Measurements from ENCODE around the gene FAHD1.

The FAHD1 gene

DNA sequence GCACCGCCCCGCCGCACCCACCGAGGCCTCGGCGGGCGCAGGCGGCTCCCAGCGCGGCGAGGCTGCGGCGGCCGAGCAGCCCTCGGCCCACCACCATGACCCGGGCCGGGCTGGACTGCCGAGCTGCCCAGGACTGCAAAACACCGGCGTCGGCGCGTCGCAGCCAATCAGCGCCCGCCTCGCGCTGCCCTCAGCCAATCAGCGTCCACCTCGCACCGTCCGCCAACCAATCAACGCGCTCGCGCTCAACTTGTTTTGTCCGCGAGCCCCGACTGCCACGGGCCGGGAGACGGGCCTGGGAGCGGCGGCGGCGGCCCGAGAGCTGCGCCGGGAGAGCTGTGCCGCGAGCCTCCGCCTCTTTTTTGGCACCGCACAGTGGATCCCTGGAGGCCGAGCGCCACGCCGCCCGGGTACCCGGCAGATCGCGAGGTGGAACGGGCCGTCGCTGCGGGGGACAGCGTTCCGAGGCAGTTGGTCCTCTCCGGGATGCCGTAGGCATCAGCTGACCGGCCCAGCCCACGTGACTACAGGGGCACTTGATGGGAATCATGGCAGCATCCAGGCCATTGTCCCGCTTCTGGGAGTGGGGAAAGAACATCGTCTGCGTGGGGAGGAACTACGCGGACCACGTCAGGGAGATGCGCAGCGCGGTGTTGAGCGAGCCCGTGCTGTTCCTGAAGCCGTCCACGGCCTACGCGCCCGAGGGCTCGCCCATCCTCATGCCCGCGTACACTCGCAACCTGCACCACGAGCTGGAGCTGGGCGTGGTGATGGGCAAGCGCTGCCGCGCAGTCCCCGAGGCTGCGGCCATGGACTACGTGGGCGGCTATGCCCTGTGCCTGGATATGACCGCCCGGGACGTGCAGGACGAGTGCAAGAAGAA is at the start of gene FAHD1, which contains the start of gene HAGH:
Gene FAHD1, plus strand, starts transcription at position 516 of the 883 bp plus-strand sequence. Its CDS starts 33 bp downstream, at position 549.
Gene HAGH, minus strand, starts transcription at position 135 of the 883 bp plus-strand sequence. Its CDS starts 38 bp downstream, at position 97.
- FAIRE-seq, result no peak

DNA sequence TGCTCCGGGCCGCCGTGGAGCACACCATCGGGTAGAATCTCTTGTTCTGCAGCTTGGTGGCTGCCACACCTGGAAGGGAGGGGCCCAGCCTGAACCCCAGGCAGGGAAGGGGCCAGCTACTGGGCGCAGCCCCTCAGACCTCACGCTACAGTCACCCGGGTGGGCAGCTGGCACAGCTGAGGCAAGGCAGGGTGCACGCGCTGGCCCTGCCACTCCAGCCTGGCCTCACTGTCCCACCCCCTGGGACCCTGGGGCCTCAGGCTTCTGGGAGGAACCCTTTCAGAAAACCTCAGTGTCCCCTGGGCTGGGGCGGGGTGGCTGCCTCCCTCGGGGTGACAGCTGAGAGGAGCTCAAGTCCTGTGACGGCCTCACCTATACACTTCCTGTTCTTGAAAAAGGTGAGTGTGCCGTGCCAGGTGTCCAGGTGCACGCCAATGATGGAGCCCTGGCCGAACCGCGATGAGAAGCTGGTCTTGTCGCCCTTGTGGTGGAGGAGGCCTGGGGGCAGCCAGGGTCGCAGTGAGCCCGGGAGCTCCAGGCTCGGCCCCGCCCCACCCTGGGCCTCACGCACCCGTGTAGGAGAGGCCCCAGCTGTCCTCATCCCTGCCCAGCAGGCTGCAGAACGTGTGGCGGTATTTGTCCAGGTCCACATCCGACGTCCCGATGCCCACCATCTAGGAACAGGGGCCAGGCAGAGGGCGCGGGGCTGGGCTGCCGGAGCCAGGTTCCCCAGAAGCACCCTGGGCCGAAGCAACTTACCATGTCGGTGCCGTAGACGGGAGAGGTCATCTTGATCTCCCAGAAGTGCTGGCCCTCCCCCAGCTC is 49.4 kb upstream of the FAHD1 start:
- FAIRE-seq, result no peak

DNA sequence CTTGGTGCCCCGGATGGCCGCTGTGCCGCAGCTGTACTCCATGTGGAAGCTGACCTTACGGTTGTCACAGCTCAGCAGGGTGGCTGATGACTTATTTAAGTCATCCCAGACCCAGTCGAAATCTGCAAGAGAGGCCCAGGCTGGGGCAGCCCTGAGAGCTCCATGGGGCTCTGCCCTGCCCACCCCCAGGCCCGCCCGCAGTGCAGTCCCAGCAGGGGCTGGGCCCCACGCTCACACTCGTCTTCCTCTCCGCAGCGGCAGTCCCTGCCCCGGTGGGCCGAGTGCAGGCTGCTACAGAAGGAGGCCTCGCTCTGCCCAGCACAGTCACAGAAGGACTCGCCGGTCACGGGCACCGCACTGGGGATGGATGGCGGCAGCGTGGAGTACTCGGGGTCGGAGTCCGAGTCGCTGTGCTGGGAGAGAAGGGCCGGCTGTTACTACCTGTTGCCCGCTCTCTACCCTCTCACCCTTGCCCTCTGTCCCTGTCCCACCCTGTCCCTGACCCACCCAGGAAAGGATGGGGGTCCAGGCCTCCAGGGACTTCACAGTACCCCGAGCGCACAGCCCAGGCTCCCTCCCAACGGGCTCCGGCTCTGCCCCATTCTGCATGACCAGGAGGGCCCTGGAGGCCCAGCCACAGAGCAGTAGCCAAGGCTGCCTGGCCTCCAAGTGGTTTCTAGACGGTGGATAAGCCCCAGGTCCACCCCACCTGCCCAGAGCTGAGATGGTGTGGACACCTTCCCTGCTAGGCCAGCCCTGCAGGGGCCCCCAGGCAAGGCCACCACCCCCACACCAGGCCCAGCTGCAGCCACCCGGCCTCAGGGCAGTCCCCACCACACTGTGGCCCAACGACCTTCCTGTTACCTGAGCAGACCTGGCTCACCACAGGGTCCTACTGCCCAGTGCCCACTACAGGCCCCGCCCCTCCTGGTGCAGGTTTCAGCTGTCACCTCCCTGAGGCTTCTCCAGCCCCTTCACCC is 48.5 kb upstream of the FAHD1 start:
- FAIRE-seq, result no peak

DNA sequence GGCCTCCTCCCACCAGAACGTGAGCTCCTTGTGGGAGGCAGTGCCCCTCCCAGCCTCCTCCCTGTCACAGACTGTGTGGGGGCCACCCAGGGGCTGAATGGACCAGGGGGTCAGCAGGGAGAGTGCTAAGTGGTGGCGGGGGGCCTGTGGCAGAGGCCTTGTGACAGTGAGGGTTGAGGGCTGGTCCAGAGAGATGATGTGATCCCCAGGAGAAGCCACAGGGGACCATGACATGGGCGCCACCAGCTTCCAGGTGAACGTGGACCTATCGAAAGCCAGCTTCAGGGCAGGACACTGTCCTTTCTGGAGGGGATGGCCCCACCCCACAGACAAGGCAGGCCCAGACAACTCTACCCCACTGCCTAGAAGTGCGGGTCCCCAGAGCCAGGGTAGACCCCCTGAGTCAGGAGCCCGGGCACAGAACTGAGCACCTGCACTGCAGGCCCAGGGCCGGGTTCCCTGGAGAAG is 47.7 kb upstream of the FAHD1 start:
- no peak for FAIRE-seq

DNA sequence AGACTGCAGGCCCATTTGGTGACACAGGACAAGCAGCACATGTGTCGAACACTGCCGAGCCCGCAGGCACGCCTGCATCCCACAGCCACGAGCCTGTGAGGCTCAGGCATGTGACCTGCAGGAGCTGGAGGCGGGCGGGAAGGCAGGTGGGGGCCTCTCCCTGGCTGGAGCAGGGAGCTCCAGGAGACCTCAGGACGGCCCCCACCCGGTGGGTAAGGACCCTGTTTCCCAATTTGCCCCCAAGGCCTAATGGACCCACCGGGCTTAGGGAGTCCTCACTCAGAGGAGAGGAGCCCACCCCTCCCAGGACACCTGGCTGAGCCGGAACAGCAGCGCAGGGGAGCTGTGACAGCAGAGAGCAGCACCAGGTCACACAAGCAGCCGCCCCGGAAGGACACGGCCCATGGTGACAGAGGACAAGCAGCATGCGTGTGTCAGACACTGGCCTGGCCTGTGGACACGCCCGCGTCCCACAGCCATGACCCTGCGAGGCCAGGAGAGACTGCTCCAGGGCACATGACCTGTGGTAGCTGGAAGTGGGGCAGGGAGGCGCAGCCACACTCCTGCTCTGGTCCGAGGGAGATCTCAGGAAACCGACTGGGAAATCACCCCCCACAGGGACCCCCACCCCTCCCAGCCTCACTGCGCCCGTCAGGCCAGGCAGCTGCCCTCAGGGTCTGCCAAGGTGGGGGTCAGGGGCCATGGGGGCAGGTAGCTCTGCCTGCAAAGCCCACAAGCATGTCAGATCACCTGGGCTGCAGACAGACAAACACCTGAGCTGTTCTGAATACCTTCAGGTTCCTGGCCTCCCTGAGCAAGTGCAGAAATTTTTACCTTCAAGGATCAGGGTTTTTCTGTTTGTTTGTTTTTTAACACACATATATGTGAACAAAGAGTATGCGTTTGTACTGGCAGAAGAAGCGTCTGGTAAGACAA is 47.0 kb upstream of the FAHD1 start:
- FAIRE-seq, result no peak

DNA sequence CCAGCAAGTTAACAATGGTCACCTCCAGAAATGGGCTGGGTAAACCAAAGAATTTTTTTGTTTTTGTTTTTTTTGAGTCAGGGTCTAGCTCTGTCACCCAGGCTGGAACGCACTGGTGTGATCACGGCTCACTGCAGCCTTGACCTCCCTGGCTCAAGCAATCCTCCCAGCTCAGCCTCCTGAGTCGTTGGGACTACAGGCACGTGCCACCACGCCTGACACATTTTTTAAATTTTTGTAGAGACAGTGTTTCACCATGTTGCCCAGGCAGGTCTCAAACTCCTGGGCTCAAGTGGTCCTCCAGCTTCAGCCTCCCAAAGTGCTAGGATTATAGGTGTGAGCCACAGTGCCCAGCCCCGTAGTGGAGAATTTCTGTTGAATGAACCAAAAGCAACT is 46.3 kb upstream of the FAHD1 start:
- no peak for FAIRE-seq

DNA sequence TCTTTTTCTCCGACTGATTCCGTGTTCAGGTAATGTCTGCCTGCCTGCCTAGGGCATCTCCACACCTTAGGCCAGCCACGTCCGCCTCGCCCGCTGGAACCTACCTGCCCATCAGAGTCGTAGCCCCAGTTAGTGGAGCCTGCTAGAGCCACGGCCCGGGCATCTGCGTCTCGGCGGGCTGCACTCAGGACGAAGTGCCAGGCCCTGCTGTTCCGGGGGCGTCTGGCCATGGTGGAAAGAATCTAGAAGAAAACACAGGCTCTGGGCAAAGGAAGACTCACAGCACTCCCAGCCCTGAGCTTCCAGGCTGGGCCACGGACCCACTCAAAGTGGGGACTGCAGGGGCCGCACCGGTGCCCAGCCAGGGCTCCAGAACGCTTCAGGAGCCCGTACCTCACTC is 45.8 kb upstream of the FAHD1 start:
- no peak for FAIRE-seq

DNA sequence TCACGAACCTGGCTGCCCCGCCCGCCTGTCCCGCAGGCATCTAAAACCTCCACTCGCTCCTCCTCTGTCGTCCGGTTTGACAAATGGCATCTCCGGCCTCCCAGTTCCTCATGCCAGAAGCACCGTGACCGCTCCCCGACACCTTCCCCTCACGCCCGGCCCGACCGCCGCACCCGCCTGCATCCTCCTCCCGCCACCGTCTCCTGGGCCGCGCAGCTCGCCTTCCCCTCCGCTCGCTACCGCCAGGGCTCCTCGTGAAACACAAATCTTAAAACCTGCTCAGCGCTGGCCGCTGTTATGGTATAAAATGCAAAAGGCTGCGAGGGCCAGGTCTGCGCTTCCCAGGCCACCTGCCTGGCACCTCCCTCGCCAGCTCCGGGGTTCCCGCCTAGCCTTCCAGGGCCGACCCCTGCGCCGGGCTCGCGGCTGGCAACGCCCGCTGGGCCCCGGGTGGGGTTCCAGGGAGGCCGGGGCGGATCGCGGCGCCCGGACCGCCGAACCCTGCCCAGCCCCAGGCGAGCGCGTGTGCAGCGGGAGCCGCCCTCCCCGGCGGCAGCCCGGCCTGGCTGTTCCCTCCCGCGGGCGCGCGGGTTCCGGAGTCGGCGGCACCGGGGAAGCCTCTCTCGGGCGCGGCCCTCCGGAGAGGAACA is 45.1 kb upstream of the FAHD1 start:
- FAIRE-seq, result no peak

DNA sequence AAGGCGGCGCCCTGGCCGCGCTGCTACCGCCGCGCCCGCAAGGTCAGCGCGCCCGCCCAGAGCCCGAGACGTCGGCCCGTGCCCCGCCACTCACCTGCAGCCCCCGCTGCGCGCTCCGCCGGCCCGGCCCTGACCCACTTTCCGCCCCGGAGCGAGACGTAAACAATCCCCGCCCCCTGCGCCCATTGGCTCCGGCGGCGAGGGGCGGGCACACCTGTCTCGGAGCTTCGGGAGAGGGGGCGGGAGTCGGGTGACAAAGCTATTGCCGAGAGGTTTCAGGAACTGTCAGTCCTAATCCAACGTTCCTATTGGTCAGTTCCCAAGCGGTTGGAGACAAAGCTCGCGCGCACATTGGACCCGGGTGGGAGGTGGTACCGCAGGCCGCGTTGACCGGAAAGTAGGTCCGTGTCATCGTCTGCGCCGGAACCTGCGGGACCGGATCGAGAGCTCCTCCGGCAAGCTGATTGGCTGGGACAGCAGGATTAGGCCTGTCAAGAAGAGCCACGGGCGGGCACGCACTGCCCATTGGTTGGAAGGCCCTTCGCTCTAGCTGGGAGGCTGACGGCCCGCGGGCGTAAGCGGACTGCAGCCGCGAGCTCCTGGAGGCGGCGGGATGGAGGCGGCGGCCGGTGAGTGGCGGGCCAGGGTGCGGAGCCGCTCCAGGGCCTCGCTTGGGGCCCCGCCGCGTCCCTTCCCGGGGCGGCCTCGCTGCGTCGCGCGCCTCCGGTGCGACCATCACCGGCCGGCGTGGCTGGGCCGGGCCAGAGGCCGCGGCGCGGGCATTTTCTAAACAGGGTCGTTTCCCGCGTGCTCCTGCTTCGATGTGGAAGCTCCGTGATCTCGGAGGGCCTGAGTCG is 44.4 kb upstream of the FAHD1 start, which contains the start of the genes NUBP2 and SPSB3:
Gene NUBP2, plus strand, starts transcription at position 553 of the 857 bp plus-strand sequence. Its CDS starts 61 bp downstream, at position 614.
Gene SPSB3, minus strand, starts transcription at position 164 of the 857 bp plus-strand sequence. CDS start 1,088 bp downstream, outside the sequence.
- FAIRE-seq, result peak; percentile 99

DNA sequence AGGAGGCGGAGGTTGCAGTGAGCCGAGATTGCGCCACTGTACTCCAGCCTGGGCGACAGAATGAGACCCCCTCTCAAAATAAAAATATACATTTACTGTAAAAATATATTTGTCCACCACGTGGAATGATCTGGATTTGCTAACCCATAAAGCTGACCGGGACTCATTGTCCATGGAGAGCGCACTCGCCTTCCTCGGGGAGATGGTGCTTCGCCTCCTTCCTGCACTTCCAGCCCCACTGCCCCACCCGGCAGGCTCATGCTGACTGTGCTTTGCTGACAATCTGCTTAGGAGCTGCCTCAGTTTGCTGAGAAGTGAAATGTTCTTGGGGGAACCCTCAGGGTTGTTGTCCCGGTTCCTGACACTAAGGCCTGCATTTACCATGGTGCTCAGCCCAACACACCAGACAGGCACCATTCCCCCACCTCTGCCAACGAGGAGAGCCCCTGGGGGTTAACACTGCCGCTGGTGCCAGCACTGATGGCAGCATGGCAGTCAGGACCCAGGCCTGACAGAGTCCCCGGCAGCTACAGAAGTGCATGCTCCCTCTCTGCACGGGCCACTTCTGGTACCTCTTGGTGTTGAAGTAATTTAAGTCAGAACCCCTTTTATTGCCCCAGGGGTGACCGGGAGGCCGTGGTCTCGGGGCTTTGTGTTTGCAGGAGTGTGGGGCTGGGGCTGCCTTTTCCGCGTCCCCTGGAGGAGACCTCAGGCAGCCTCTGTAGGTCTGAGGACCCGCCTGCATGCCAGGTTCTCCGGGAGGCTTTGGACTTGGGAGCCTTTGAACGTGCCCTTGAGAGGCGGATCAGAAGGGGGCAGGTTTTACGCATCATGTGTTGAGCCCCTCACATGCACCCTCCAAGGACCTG is 41.8 kb upstream of the FAHD1 start:
- no peak for FAIRE-seq

DNA sequence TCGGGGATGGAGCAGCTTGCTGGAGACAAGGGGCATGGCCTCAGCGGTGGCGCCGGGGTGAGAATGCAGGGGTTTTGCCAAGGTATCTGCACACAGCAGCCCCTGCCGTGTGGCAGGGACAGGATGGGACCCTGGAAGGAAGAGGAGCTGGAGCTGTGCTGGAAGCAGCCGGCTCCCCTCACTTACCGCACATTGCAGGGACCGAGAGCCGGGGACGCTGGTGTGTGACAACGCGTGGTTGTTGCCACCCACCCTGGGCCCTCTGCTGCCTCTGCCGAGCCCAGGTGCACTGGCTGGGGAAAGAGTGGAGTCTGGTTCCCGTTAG is 41.2 kb upstream of the FAHD1 start:
- FAIRE-seq, result no peak

DNA sequence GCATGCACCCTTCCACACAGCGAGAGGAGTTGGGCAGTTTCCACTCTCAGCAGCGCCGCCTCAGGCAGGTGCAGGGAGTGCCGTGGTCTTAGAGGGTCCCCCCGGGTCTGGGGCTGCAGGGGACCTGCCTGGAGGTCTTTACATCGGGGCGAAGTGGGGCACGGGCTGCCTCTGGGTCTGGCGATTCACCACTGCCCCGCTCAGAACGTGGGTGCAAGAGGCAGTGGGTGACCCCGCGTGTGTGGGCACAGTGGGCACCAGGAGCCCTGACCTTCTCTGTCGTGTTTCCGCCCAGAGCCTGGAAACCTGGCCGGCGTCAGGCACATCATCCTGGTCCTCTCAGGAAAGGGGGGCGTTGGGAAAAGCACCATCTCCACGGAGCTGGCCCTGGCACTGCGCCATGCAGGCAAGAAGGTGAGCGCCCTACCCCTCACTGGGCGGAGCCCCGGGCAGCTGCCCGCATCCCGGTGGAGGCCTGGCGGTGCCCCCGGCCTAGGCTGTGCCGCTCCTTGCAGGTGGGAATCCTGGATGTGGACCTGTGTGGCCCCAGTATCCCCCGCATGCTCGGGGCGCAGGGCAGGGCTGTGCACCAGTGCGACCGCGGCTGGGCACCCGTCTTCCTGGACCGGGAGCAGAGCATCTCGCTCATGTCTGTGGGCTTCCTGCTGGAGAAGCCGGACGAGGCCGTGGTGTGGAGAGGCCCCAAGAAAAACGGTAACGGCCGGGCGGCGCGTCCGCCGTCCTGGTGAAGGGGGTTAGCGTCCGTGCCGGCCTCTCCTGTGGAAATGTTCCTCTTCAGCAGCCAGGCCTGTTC is 40.6 kb upstream of the FAHD1 start:
- no peak for FAIRE-seq

DNA sequence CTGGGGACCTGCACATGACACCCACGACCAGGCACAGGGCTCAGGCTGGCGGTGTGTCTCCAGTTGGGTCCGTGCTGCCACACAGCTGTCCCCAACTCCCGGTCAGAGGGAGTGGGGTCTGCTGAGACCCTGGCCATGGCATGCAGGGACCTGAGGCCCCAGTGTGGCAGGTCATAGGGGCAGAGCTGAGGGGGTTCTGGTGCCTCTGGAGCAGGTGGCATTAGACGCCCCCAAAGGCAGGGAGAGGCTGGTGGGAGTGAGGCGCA is 40.0 kb upstream of the FAHD1 start:
- no peak for FAIRE-seq

DNA sequence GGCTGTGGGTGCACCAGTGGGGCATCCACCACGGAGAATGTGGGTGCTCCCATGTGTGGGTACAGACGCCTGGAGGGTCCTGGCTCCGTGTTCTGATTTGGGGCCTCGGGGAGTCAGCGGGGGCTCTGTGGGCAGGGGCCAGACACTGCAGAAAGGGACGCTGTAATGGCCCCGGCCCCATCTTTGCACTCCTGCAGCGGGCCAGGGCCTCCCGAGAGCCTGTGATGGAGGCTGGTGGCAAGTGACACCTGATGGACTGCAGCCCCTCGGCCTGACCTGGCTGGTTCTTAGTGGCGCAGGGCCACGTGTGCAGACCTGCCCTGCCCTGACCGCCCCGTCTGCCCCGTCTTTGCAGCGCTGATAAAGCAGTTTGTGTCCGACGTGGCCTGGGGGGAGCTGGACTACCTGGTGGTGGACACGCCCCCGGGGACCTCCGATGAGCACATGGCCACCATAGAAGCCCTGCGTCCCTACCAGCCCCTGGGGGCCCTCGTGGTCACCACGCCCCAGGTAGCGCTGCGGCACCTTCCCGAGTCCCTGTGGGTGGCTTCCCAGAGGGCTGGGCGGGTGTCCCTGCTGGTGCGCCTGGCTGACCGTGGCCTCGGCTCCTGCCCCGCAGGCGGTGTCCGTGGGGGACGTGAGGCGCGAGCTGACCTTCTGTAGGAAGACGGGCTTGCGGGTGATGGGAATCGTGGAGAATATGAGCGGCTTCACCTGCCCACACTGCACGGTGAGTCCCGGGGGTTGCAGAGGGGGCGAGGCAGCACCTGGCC is 39.5 kb upstream of the FAHD1 start:
- FAIRE-seq, result no peak

DNA sequence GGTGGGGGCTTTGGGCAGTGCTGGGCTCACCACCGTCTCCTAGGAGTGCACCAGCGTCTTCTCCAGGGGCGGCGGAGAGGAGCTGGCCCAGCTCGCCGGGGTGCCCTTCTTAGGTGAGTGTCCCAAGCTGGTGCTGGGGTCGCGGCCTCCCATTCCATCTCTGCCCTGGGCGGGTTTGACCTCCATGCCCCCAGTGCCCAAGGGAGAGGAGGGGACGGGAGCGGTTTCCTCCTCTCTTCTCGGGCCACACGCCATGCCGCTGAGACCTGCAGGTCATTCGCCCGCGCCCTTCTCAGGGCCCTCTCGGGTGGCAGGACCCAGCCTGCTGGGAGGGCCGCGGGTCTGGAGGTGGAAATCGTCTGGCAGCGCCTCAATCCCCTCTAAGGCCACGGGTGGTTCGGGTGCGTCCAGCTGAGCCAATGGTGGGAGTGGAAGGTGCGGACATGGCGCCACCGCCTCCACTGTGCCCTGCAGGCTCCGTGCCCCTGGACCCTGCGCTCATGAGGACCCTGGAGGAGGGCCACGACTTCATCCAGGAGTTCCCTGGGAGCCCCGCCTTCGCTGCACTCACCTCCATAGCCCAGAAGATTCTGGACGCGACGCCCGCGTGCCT is 38.8 kb upstream of the FAHD1 start:
- FAIRE-seq, result no peak

DNA sequence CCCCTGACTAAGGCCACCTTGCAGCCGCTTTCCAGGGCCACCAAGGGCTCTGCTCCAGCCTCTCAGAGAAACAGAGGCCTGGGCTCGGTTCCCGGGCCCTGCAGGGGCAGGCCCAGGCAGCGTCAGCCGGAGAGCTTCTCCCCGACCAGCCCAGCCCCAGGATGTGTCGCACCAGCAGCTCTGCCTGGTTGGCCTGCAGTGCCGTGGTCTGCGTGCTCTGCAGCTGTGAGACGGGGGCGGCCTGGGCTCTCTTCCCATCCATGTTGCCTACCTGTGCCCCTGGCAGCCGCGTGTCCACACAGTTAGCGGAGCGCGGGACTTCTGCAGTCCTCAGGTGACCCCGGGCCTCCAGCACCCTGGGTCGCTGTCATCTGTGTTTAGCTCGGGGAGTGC is 38.3 kb upstream of the FAHD1 start:
- FAIRE-seq, result no peak

DNA sequence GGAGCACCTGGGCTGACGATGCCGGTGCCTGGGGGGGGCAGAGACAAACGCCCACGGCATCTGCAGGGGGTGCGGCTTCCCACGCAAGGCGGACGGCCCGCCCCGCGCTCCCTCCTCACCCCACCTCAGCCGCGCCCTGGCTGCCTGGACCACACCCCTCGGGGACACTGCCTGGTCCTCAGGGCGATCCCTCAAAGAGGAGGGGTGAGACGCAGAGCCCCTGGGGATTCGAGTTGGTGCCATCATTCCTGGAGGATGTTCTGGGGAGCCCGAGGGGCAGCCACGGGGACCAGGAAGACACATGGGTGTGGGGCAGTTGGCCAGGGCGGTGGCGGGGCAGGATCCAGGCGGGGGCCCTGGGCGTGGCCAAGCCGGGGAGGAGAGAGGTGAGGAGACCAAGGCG is 37.4 kb upstream of the FAHD1 start:
- no peak for FAIRE-seq

All from G401.6 (cell line).